Stimulated activated CD8-positive, alpha-beta memory T cell treated with anti-CD3 and anti-CD28 coated beads, Interleukin-12 subunit alpha, Interleukin-12 subunit beta, amount 100 ng/mL, for 1 hour (primary cell): ENCODE data around the gene MRGPRD.

Experiments used
- DNase-seq: peaks from one replicate; pipeline ENCODE4 v3.0.0-alpha.2; 2020; ENCODE audit warnings: low read depth

The MRGPRD gene

GRCh38 chr11:68930991-68931855 is 49.6 kb downstream of the MRGPRD start:
- DNase-seq: no peak
